H1 (cell line): ENCODE results near the gene PLEKHG1. TPM values are rescaled to one million over a fixed set of nuclear protein-coding genes. Genes with fewer than 3 reads are reported as not detected.

Experiments used
- CTCF ChIA-PET: fragments of 300-600 bp; sonication (Branson Sonifier 250); formaldehyde crosslinking; loops from one replicate; lab custom pipeline; 2021; ENCODE audit not compliant: partially characterized antibody; lab: Charles Lee
- POLR2A ChIA-PET: fragments of 300-600 bp; sonication (Branson Sonifier 250); formaldehyde crosslinking; loops from one replicate; lab custom pipeline; 2021; ENCODE audit warnings: inconsistent platforms; ENCODE audit not compliant: partially characterized antibody; lab: Charles Lee
- DNase-seq, 2 experiments: peaks; one replicate each; pipeline versions ENCODE4 v3.0.0 to v3.0.0-alpha.2; 2010 to 2022; ENCODE audit warnings: low spot score in 2 of 2, low read depth in 1 of 2, mixed read lengths in 1 of 2
- FAIRE-seq: peaks from 2 replicates; lab custom pipeline; 2011; peaks lifted over from hg19 to GRCh38; lab: Jason Lieb, UNC
- H2AFZ ChIP-seq: 2 replicates; pipeline ENCODE4 v1.8.1; 2012; ENCODE audit warnings: low read length, inconsistent platforms
- H2AK5ac ChIP-seq: 2 replicates; pipeline ENCODE4 v1.6.1; 2013; ENCODE audit warnings: low read depth, low read length
- H2BK120ac ChIP-seq: replicated peaks from 2 replicates; pipeline ENCODE3; 2013; ENCODE audit warnings: low read depth, low read length, inconsistent platforms
- H2BK12ac ChIP-seq: 2 replicates; pipeline ENCODE4 v1.6.1; 2013; ENCODE audit warnings: low read depth, low read length
- H2BK15ac ChIP-seq: 2 replicates; pipeline ENCODE4 v1.6.1; 2013; ENCODE audit warnings: low read length
- H2BK20ac ChIP-seq: 2 replicates; pipeline ENCODE4 v1.6.1; 2013; ENCODE audit warnings: low read length
- H2BK5ac ChIP-seq: 2 replicates; pipeline ENCODE4 v1.6.1; 2013; ENCODE audit warnings: low read depth, low read length
- H3K14ac ChIP-seq: 2 replicates; pipeline ENCODE4 v1.6.1; 2013; ENCODE audit warnings: inconsistent platforms; ENCODE audit not compliant: insufficient read length
- H3K18ac ChIP-seq: 2 replicates; pipeline ENCODE4 v1.6.1; 2013; ENCODE audit warnings: low read length; ENCODE audit errors: extremely low read depth
- H3K23ac ChIP-seq: 2 replicates; pipeline ENCODE4 v1.6.1; 2013; ENCODE audit warnings: inconsistent platforms; ENCODE audit not compliant: insufficient read length
- H3K23me2 ChIP-seq: 2 replicates; pipeline ENCODE4 v1.6.1; 2013; ENCODE audit warnings: low read depth, low read length
- H3K27ac ChIP-seq: 2 replicates; pipeline ENCODE4 v1.6.1; 2011; ENCODE audit warnings: low read depth, low read length, inconsistent platforms
- H3K27me3 ChIP-seq, 4 experiments: replicated peaks in 1 of 4; 1 replicate in 1 of 4; 2 replicates in 3 of 4; pipeline versions ENCODE4 v1.6.1 to v1.8.1; 2011 to 2013; ENCODE audit warnings: low read length in 3 of 4, mild to moderate bottlenecking in 3 of 4, inconsistent platforms in 2 of 4, mixed read lengths in 2 of 4, moderate library complexity in 1 of 4; ENCODE audit not compliant: control insufficient read depth in 3 of 4, insufficient read depth in 3 of 4; ENCODE audit errors: extremely low read depth in 1 of 4
- H3K36me3 ChIP-seq, 4 experiments: 2 replicates each; pipeline versions ENCODE4 v1.6.1 to v1.8.1; 2011 to 2013; ENCODE audit warnings: mild to moderate bottlenecking in 4 of 4, low read length in 3 of 4, moderate library complexity in 2 of 4, control low read depth in 1 of 4, inconsistent platforms in 1 of 4; ENCODE audit not compliant: insufficient read depth in 4 of 4, control insufficient read depth in 2 of 4
- H3K4ac ChIP-seq: replicated peaks from 2 replicates; pipeline ENCODE3; 2013; ENCODE audit warnings: low read length, low read depth, mixed read lengths, inconsistent platforms; ENCODE audit not compliant: insufficient read length
- H3K4me1 ChIP-seq, 4 experiments: replicated peaks in 1 of 4; 1 replicate in 1 of 4; 2 replicates in 3 of 4; pipeline versions ENCODE4 v1.6.1 to v1.8.1; 2011 to 2013; ENCODE audit warnings: low read length in 3 of 4, inconsistent platforms in 2 of 4, mixed read lengths in 1 of 4; ENCODE audit not compliant: insufficient read depth in 4 of 4, control insufficient read depth in 3 of 4
- H3K4me2 ChIP-seq, 2 experiments: 2 replicates each; pipeline versions ENCODE4 v1.6.1 to v1.8.1; 2011 to 2013; ENCODE audit warnings: low read depth in 2 of 2, low read length in 2 of 2, control low read depth in 1 of 2, inconsistent platforms in 1 of 2, mild to moderate bottlenecking in 1 of 2; ENCODE audit not compliant: insufficient read depth in 1 of 2
- H3K4me3 ChIP-seq, 4 experiments: fragments of 200-600, 300-600 bp in 1 of 4; sonication (generic), shearing (Covaris generic), sonication (Bioruptor Twin) in 1 of 4; 2 replicates each; pipeline versions ENCODE4 v1.5.1 to v1.8.1; 2011 to 2016; ENCODE audit warnings: low read length in 4 of 4, low read depth in 3 of 4, control low read depth in 2 of 4, inconsistent platforms in 2 of 4, mild to moderate bottlenecking in 2 of 4, mixed read lengths in 1 of 4, moderate library complexity in 1 of 4; ENCODE audit not compliant: insufficient read depth in 2 of 4; ENCODE audit errors: extremely low read depth in 1 of 4
- H3K56ac ChIP-seq: replicated peaks from 2 replicates; pipeline ENCODE3; 2013; ENCODE audit warnings: low read depth, mild to moderate bottlenecking, mixed read lengths, low read length, inconsistent platforms; ENCODE audit not compliant: insufficient read length
- H3K79me1 ChIP-seq: 2 replicates; pipeline ENCODE4 v1.6.1; 2013; ENCODE audit warnings: low read depth, low read length, control low read depth
- H3K79me2 ChIP-seq, 2 experiments: 2 replicates each; pipeline versions ENCODE4 v1.6.1 to v1.8.1; 2012 to 2013; ENCODE audit warnings: low read length in 2 of 2, mild to moderate bottlenecking in 2 of 2, inconsistent platforms in 1 of 2; ENCODE audit not compliant: insufficient read depth in 2 of 2, control insufficient read depth in 1 of 2
- H3K9ac ChIP-seq, 4 experiments: replicated peaks in 1 of 4; 1 replicate in 1 of 4; 2 replicates in 3 of 4; pipeline versions ENCODE4 v1.6.1 to v1.8.1; 2011 to 2013; ENCODE audit warnings: low read depth in 3 of 4, low read length in 3 of 4, control low read depth in 2 of 4, mild to moderate bottlenecking in 2 of 4, moderate library complexity in 2 of 4, inconsistent platforms in 1 of 4; ENCODE audit errors: extremely low read depth in 1 of 4
- H3K9me3 ChIP-seq, 2 experiments: 2 replicates each; pipeline versions ENCODE4 v1.6.1 to v1.8.1; 2012 to 2013; ENCODE audit warnings: mild to moderate bottlenecking in 2 of 2, moderate library complexity in 2 of 2, control low read depth in 1 of 2, inconsistent platforms in 1 of 2, low read depth in 1 of 2, low read length in 1 of 2, mixed read lengths in 1 of 2; ENCODE audit not compliant: insufficient read depth in 2 of 2
- H4K20me1 ChIP-seq, 2 experiments: replicated peaks in 1 of 2; 2 replicates each; pipeline versions ENCODE3 to v1.8.1; 2011 to 2013; ENCODE audit warnings: inconsistent platforms in 2 of 2, low read length in 2 of 2, mild to moderate bottlenecking in 1 of 2; ENCODE audit not compliant: insufficient read depth in 2 of 2, control insufficient read depth in 1 of 2
- H4K5ac ChIP-seq: 2 replicates; pipeline ENCODE4 v1.6.1; 2013; ENCODE audit warnings: low read length, low read depth, mixed read lengths, inconsistent platforms; ENCODE audit not compliant: insufficient read length
- H4K8ac ChIP-seq: 2 replicates; pipeline ENCODE4 v1.8.0; 2013; ENCODE audit warnings: mild to moderate bottlenecking, moderate library complexity, low read length, inconsistent platforms; ENCODE audit not compliant: insufficient read depth; ENCODE audit errors: extremely low read depth
- H4K91ac ChIP-seq: replicated peaks from 2 replicates; pipeline ENCODE3; 2013; ENCODE audit warnings: low read length, mixed read lengths, inconsistent platforms; ENCODE audit not compliant: insufficient read length
- ASH2L ChIP-seq: fragments of 200-600, 300-600 bp; sonication (generic); IDR thresholded peaks from one replicate; pipeline ENCODE4 v1.7.1; 2017; ENCODE audit warnings: low read length
- ATF3 ChIP-seq: IDR thresholded peaks from 2 replicates; pipeline ENCODE4 v1.6.1; 2011; ENCODE audit warnings: low read depth, mild to moderate bottlenecking, low read length; ENCODE audit not compliant: insufficient read depth
- CHD1 ChIP-seq: IDR thresholded peaks from 2 replicates; pipeline ENCODE4 v1.6.1; 2012; ENCODE audit warnings: low read depth, low read length, improper control_type of control experiment
- CHD2 ChIP-seq: IDR thresholded peaks from 2 replicates; pipeline ENCODE4 v1.6.1; 2012; ENCODE audit warnings: low read length, improper control_type of control experiment
- JUND ChIP-seq: IDR thresholded peaks from 2 replicates; pipeline ENCODE4 v1.6.1; 2011; ENCODE audit warnings: mild to moderate bottlenecking, improper control_type of control experiment, low read length
- KDM1A ChIP-seq: fragments of 200-600, 300-600 bp; sonication (generic); IDR thresholded peaks from 2 replicates; pipeline ENCODE4 v1.7.1; 2016; ENCODE audit warnings: mild to moderate bottlenecking, low read length, borderline replicate concordance
- NANOG ChIP-seq: IDR thresholded peaks from 2 replicates; pipeline ENCODE4 v1.6.1; 2011; ENCODE audit warnings: low read length, low read depth, mild to moderate bottlenecking, inconsistent platforms; ENCODE audit not compliant: insufficient read depth, poor library complexity, severe bottlenecking
- RBBP5 ChIP-seq: IDR thresholded peaks from 2 replicates; pipeline ENCODE4 v1.7.1; 2012; ENCODE audit warnings: low read depth, mild to moderate bottlenecking, inconsistent platforms, low read length, moderate library complexity, borderline replicate concordance
- SAP30 ChIP-seq: fragments of 300-600 bp; sonication (generic); IDR thresholded peaks from 2 replicates; pipeline ENCODE4 v1.7.1; 2012; ENCODE audit warnings: low read length, moderate library complexity, mild to moderate bottlenecking, inconsistent platforms; ENCODE audit not compliant: insufficient read depth, insufficient replicate concordance
- WGBS, 2 experiments: shearing (Covaris generic) in 1 of 2; methylation state at CpG; one replicate each; pipeline versions ENCODE4 v1.1.6 to v1.1.7; 2013 to 2015; ENCODE audit warnings: low lambda C conversion rate in 2 of 2, mixed read lengths in 2 of 2, inconsistent platforms in 1 of 2, low coverage in 1 of 2, missing lambda C conversion rate in 1 of 2; ENCODE audit not compliant: insufficient replicate concordance in 2 of 2, insufficient coverage in 1 of 2, insufficient read length in 1 of 2; ENCODE audit errors: extremely low coverage in 1 of 2, missing lambda C conversion rate in 1 of 2; 5-methylcytosine and 5-hydroxymethylcytosine counted together
- polyA plus RNA-seq, 7 experiments: library from polyadenylated mRNA; depleted of rRNA in 3 of 7; stranded (reverse) in 5 of 7; unstranded in 2 of 7; fragments of >200 nt in 5 of 7; fragments of 200-250 nt in 2 of 7; gene quantifications; 1 replicate in 5 of 7; 2 replicates in 1 of 7; 4 replicates in 1 of 7; pipeline versions ENCODE4 v1.2.1 to v1.2.3, GENCODE V29; 2011 to 2013; ENCODE audit warnings: missing spikeins in 2 of 7, mixed read lengths in 2 of 7
- total RNA-seq: library from RNA; stranded (reverse); fragmentation: NEBNext Ultra II Directional; extraction: Animal tissue kit (Norgen Biotek cat#: 25700); gene quantifications from 2 replicates; pipeline ENCODE4 v1.2.1, GENCODE V29; 2021
- TF ChIP-seq, protein P1 (sequence below): IDR thresholded peaks from 2 replicates; pipeline ENCODE4 v1.6.1; 2012; ENCODE audit warnings: inconsistent platforms
- TF ChIP-seq, protein P2 (sequence below): IDR thresholded peaks from 2 replicates; pipeline ENCODE4 v1.6.1; 2012; ENCODE audit warnings: low read length, inconsistent platforms

Gene PLEKHG1
- total and polyA plus RNA-seq, 2 of the 8 experiments (the other 6 are each of a cell fraction or from before 2014, with no cell fraction given) = 0.94 to 2.2 TPM

DNA sequence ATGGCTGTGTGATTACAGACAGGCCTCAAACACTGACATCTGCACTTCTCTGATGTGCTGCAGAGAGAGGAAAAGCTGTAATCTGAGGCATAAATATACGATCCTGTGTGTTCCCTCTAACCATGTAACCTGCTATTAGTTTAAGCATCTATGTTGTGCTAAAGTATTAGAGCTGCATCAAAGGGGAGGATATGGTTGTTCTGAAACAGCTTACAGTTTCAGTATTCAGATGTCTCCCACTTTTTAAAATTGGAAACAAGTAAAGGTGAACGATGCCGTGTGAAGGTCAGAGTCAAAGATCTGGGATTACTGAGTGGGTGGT lies 7.6 kb downstream of the PLEKHG1 start:
- WGBS, 2 experiments = 98% methylated on average over 3 of the region's 3 CpGs; no CpG with 5 or more reads in 1 of the 2 experiments
- Histone ChIP-seq H3K4me2 (no peak overlapping the region), H3K23ac (no peak overlapping the region), H2BK12ac (no peak overlapping the region), H3K79me2 (no peaks in the 10 kb centered on the region), H4K5ac (no peak overlapping the region), H3K79me1 (no peaks in the 10 kb centered on the region), H3K27ac (no peak overlapping the region), H2AFZ (no peak overlapping the region), H3K56ac (no peak overlapping the region), H3K14ac (no peak overlapping the region), H3K9me3 (no peaks in the 10 kb centered on the region), H3K9ac (no peak overlapping the region), H3K36me3 (no peaks in the 10 kb centered on the region), H4K20me1 (no peaks in the 10 kb centered on the region), H3K4me3 (no peak overlapping the region), H2BK120ac (no peak overlapping the region), H2BK20ac (no peak overlapping the region), H3K18ac (no peak overlapping the region), H3K27me3 (peaks cover 2 to 5% (median 3%) of the 10 kb centered on the region in 4 experiments; a peak in 4 of 7 replicates), H2BK15ac (no peak overlapping the region), H4K8ac (no peak overlapping the region), H4K91ac (no peak overlapping the region), H3K4me1 (peaks cover 0 to 2% (median 0%) of the 10 kb centered on the region in 4 experiments; a peak in 1 of 7 replicates), H2AK5ac (no peak overlapping the region), H2BK5ac (no peak overlapping the region), H3K4ac (no peak overlapping the region), H3K23me2 (no peaks in the 10 kb centered on the region)
- CTCF ChIA-PET = interaction anchor here (0.6 to 1.7 kb wide), 9 partner anchors 9 to 208 kb away, joined by 3 to 5 read pairs (median 3); no protein-coding TSS in a partner anchor
- POLR2A ChIA-PET = no interaction called here
- no peak for FAIRE-seq
- no peak for DNase-seq
- TF ChIP-seq ASH2L (no peak), JUND (no peak), CHD2 (no peak), RBBP5 (no peak), ATF3 (no peak), NANOG (no peak), CHD1 (no peak), SAP30 (no peak), KDM1A (no peak)
- TF ChIP-seq, protein P1, sequence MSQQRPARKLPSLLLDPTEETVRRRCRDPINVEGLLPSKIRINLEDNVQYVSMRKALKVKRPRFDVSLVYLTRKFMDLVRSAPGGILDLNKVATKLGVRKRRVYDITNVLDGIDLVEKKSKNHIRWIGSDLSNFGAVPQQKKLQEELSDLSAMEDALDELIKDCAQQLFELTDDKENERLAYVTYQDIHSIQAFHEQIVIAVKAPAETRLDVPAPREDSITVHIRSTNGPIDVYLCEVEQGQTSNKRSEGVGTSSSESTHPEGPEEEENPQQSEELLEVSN = no peak
- TF ChIP-seq, protein P2, sequence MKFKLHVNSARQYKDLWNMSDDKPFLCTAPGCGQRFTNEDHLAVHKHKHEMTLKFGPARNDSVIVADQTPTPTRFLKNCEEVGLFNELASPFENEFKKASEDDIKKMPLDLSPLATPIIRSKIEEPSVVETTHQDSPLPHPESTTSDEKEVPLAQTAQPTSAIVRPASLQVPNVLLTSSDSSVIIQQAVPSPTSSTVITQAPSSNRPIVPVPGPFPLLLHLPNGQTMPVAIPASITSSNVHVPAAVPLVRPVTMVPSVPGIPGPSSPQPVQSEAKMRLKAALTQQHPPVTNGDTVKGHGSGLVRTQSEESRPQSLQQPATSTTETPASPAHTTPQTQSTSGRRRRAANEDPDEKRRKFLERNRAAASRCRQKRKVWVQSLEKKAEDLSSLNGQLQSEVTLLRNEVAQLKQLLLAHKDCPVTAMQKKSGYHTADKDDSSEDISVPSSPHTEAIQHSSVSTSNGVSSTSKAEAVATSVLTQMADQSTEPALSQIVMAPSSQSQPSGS = no peak
